ENCODE measurements around the gene AP3S1.

AP3S1 gene

DNA sequence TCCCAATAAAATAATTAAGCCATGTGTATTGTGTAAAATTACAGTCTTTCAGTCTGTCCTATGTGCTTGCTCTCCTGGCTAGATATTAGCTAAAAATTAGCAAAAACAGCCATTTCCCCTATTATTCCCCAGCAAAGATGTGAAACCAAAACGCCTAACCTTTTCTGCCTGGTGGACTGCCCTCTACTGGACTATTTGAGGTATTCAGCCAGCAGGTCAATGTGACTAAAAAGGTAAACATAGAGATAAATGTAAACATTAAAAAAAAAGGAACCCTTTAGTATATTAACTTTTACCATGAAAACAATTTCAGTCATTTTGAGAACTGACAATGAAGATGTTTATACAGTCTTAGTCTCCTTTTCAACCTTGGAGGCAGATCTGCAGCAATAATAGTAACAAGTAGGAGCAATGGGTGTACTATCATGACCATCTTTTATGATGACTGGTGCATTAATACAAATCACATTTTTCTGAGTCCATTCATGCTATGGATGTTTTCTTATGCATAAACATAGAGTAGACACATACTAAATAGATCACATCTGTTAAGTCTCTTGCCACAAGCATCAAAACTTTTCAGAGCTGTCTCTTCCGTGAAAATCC lies 10.5 kb upstream of the AP3S1 start:
- Histone ChIP-seq H3K4me1 (ENCODE audit: control insufficient read depth, insufficient read depth, low read length) (peaks cover 3% of the 10 kb centered on the region), H3K27me3 (ENCODE audit: control insufficient read depth, insufficient read depth, low read length) (no peaks in the 10 kb centered on the region), H3K9me3 (ENCODE audit: control insufficient read depth, insufficient read depth, low read length) (no peaks in the 10 kb centered on the region), H3K9ac (ENCODE audit: low read depth, low read length) (no peak overlapping the region), H3K4me3 (ENCODE audit: low read depth, low read length) (no peak overlapping the region), H3K36me3 (ENCODE audit: control insufficient read depth, insufficient read depth, low read length) (peaks cover 3% of the 10 kb centered on the region)

DNA sequence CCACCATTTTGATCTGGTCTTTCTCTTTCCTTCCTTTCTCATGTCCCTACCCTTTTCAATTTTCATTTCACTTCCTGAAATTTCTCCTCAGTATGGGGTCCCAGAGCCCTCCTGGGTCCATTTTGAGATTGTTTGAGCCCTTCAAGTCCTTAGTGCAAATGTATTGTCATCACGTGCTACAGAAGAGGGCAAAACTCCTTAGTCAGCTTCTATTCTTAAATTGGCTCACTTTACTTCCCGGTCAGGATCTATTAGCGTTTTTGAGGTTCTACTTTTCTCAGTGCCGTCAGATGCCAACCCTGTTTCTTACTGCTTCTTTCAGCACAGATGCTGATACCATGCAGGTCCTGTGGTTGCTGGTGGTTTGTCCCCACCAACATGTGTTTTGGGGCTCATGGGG lies 6.3 kb upstream of the AP3S1 start:
- H3K4me1 ChIP-seq (ENCODE audit: control insufficient read depth, insufficient read depth, low read length), result peaks cover 10% of the 10 kb centered on the region
- H3K9ac ChIP-seq (ENCODE audit: low read depth, low read length), result no peak overlapping the region
- peaks cover 5% of the 10 kb centered on the region for H3K36me3 ChIP-seq (ENCODE audit: control insufficient read depth, insufficient read depth, low read length)

GRCh38 chr5:115838885-115839518 lies 2.7 kb upstream of the AP3S1 start:
- no peak overlapping the region for H3K9ac ChIP-seq (ENCODE audit: low read depth, low read length)
- H3K4me1 ChIP-seq (ENCODE audit: control insufficient read depth, insufficient read depth, low read length), result peaks cover 10% of the 10 kb centered on the region
- H3K27me3 ChIP-seq (ENCODE audit: control insufficient read depth, insufficient read depth, low read length), result peaks cover 10% of the 10 kb centered on the region
- H3K4me3 ChIP-seq (ENCODE audit: low read depth, low read length), result peak overlapping the region; percentile 21
- peaks cover 5% of the 10 kb centered on the region for H3K36me3 ChIP-seq (ENCODE audit: control insufficient read depth, insufficient read depth, low read length)
- H3K9me3 ChIP-seq (ENCODE audit: control insufficient read depth, insufficient read depth, low read length), result no peaks in the 10 kb centered on the region

More for the DNA sequence above, 6.3 kb upstream of the AP3S1 start:
- no peaks in the 10 kb centered on the region for H3K27me3 ChIP-seq (ENCODE audit: control insufficient read depth, insufficient read depth, low read length)
- no peaks in the 10 kb centered on the region for H3K9me3 ChIP-seq (ENCODE audit: control insufficient read depth, insufficient read depth, low read length)
- H3K4me3 ChIP-seq (ENCODE audit: low read depth, low read length), result no peak overlapping the region

DNA sequence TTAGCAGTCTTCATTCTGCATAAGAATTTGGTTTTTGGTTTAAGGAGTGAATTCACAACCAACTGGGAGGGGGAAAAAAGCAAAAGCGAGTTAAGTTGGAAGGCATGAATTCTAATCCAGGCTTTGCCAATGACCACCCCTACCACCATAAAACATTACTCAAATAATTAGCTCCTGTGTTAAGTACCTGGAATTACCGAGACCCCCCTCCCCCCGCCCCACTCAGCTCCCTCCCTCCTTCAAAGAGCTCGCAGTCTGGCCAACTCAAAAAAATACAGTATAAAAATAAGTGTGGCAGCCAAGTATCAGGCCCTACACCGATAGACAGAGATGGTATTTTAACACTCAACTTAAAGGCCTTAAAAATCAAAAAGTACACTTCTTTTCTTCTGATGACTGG lies 862 bp upstream of the AP3S1 start:
- no peaks in the 10 kb centered on the region for H3K9me3 ChIP-seq (ENCODE audit: control insufficient read depth, insufficient read depth, low read length)
- peak overlapping the region; percentile 93 for H3K9ac ChIP-seq (ENCODE audit: low read depth, low read length)
- peak overlapping the region; percentile 99 for H3K4me3 ChIP-seq (ENCODE audit: low read depth, low read length)
- peaks cover 5% of the 10 kb centered on the region for H3K36me3 ChIP-seq (ENCODE audit: control insufficient read depth, insufficient read depth, low read length)
- peaks cover 10% of the 10 kb centered on the region for H3K27me3 ChIP-seq (ENCODE audit: control insufficient read depth, insufficient read depth, low read length)
- H3K4me1 ChIP-seq (ENCODE audit: control insufficient read depth, insufficient read depth, low read length), result peaks cover 13% of the 10 kb centered on the region

DNA sequence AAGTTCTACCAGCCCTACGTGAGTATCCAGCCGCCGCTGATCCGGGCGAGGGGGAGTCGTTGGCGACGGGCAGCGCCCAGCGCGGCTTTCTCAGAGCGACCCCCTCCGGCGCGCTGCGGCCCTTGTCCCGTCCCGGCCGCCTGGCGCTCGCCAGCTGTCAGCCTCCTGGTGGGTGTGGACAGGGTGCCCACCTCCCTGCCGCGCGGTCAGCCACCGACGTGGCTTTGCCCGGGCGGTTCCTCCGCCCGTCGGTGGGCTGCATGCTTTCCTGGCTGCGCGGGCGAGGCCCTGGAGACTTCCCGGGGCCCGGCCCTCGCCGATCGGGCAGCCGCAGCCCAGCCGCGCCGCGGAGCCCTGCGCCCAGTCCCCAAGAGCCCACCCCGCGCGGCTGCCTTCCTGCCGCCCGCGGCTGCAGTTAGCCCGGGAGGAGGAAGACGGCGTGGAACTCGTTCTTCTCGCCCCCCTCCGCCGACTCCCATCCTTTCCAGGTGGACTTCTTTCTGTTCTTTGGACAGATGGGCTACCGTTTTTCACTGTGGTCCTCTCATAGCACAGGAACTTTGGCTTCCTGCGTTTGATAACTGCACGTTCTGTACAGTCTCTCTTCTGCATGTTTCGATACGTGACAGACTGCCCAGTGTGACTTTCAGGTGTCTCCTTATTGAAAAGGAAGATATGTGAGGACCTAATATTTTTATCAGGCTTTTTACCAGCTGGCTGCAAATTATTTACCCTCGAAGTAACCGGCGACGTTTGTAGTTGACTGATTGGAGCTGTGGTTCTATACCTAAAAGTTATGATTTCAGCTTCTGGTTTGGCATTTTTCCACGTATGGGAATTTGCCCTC lies 577 bp downstream of the AP3S1 start:
- Histone ChIP-seq H3K9ac (ENCODE audit: low read depth, low read length) (peak overlapping the region; percentile 47), H3K4me1 (ENCODE audit: control insufficient read depth, insufficient read depth, low read length) (peaks cover 10% of the 10 kb centered on the region), H3K27me3 (ENCODE audit: control insufficient read depth, insufficient read depth, low read length) (peaks cover 10% of the 10 kb centered on the region), H3K36me3 (ENCODE audit: control insufficient read depth, insufficient read depth, low read length) (no peaks in the 10 kb centered on the region), H3K9me3 (ENCODE audit: control insufficient read depth, insufficient read depth, low read length) (no peaks in the 10 kb centered on the region), H3K4me3 (ENCODE audit: low read depth, low read length) (peak overlapping the region; percentile 99)

DNA sequence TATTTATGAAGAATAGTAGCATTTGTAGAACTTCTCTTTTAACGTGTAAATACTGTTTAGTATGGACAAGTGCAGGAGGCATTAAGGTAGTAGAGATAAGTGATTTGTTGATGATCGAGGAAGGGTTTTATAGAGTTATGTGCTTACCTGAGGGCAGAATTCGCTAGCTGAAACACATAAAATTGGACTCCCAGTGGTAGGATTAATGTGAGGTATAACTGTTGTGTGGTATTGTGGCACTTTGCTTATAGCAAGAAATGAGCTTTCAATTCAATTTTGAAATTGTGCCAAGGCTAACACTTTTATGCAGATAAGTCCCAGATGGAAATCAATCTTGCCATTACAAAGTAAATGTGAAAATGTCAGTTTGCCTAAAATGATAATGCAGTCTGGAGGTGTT lies 1.2 kb downstream of the AP3S1 start:
- Histone ChIP-seq H3K9ac (ENCODE audit: low read depth, low read length) (no peak overlapping the region), H3K4me1 (ENCODE audit: control insufficient read depth, insufficient read depth, low read length) (peaks cover 10% of the 10 kb centered on the region)

GRCh38 chr5:115843444-115844130 lies 1.9 kb downstream of the AP3S1 start:
- H3K4me1 ChIP-seq (ENCODE audit: control insufficient read depth, insufficient read depth, low read length), result peaks cover 10% of the 10 kb centered on the region
- no peaks in the 10 kb centered on the region for H3K36me3 ChIP-seq (ENCODE audit: control insufficient read depth, insufficient read depth, low read length)
- H3K4me3 ChIP-seq (ENCODE audit: low read depth, low read length), result no peak overlapping the region
- H3K9ac ChIP-seq (ENCODE audit: low read depth, low read length), result no peak overlapping the region
- H3K9me3 ChIP-seq (ENCODE audit: control insufficient read depth, insufficient read depth, low read length), result no peaks in the 10 kb centered on the region
- H3K27me3 ChIP-seq (ENCODE audit: control insufficient read depth, insufficient read depth, low read length), result peaks cover 10% of the 10 kb centered on the region

More for the DNA sequence above, 1.2 kb downstream of the AP3S1 start:
- Histone ChIP-seq H3K4me3 (ENCODE audit: low read depth, low read length) (peak overlapping the region; percentile 99), H3K9me3 (ENCODE audit: control insufficient read depth, insufficient read depth, low read length) (no peaks in the 10 kb centered on the region), H3K27me3 (ENCODE audit: control insufficient read depth, insufficient read depth, low read length) (peaks cover 10% of the 10 kb centered on the region), H3K36me3 (ENCODE audit: control insufficient read depth, insufficient read depth, low read length) (no peaks in the 10 kb centered on the region)

- Histone ChIP-seq H3K36me3 (ENCODE audit: control insufficient read depth, insufficient read depth, low read length) (no peaks in the 10 kb centered on the region), H3K27me3 (ENCODE audit: control insufficient read depth, insufficient read depth, low read length) (peaks cover 10% of the 10 kb centered on the region), H3K4me1 (ENCODE audit: control insufficient read depth, insufficient read depth, low read length) (peaks cover 7% of the 10 kb centered on the region), H3K9me3 (ENCODE audit: control insufficient read depth, insufficient read depth, low read length) (no peaks in the 10 kb centered on the region), H3K4me3 (ENCODE audit: low read depth, low read length) (no peak overlapping the region), H3K9ac (ENCODE audit: low read depth, low read length) (no peak overlapping the region)
Observed at GRCh38 chr5:115844321-115844817, 2.6 kb downstream of the AP3S1 start.

DNA sequence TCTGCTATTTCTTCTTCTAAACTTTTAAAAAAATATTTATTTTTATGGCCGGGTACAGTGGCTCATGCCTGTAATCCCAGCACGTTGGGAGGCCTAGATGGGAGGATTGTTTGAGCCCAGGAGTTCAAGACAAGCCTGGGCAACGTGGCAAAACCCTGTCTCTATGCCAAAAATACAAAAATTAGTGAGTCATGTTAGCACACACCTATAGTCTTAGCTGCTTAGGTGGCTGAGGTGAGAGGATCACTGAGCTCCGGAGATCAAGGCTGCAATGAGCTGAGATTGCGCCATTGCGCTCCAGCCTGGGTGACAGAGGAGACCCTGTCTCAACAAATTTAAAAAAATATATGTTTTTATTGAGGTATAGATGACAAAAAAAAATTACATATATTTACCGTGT lies 5.6 kb downstream of the AP3S1 start:
- H3K9ac ChIP-seq (ENCODE audit: low read depth, low read length), result no peak overlapping the region
- peaks cover 3% of the 10 kb centered on the region for H3K4me1 ChIP-seq (ENCODE audit: control insufficient read depth, insufficient read depth, low read length)
- no peaks in the 10 kb centered on the region for H3K36me3 ChIP-seq (ENCODE audit: control insufficient read depth, insufficient read depth, low read length)

DNA sequence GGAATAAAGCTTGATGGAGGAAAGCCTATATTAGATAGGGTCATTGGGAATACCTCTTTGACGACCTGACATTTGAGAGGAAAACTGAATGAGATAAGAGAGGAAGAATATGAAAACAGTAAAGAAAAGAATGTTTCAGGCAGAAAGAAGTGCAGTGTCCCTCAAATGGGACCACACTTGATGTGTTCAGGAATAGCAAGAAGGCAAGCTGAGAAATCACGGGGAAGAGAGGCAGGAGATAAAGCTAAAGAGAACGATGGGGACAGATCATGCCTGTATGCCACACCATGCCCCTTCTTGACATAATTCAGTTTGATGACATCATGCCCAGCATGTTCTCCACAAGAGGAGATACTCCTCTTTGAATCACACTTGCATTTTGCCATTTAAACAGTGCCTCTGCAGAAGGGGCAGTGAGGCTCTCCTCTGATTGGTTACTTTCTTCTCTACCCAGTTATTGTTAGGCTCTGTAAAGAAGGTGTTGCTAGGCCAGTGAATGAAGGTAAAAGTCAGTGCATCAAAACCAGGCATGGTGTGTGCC lies 7.6 kb downstream of the AP3S1 start:
- peaks cover 2% of the 10 kb centered on the region for H3K4me1 ChIP-seq (ENCODE audit: control insufficient read depth, insufficient read depth, low read length)
- no peaks in the 10 kb centered on the region for H3K36me3 ChIP-seq (ENCODE audit: control insufficient read depth, insufficient read depth, low read length)
- H3K9ac ChIP-seq (ENCODE audit: low read depth, low read length), result no peak overlapping the region
- no peaks in the 10 kb centered on the region for H3K9me3 ChIP-seq (ENCODE audit: control insufficient read depth, insufficient read depth, low read length)
- no peak overlapping the region for H3K4me3 ChIP-seq (ENCODE audit: low read depth, low read length)
- no peaks in the 10 kb centered on the region for H3K27me3 ChIP-seq (ENCODE audit: control insufficient read depth, insufficient read depth, low read length)

More for the DNA sequence above, 5.6 kb downstream of the AP3S1 start:
- Histone ChIP-seq H3K4me3 (ENCODE audit: low read depth, low read length) (no peak overlapping the region), H3K9me3 (ENCODE audit: control insufficient read depth, insufficient read depth, low read length) (no peaks in the 10 kb centered on the region), H3K27me3 (ENCODE audit: control insufficient read depth, insufficient read depth, low read length) (peaks cover 10% of the 10 kb centered on the region)

- Histone ChIP-seq H3K4me3 (ENCODE audit: low read depth, low read length) (no peak overlapping the region), H3K4me1 (ENCODE audit: control insufficient read depth, insufficient read depth, low read length) (no peaks in the 10 kb centered on the region), H3K9ac (ENCODE audit: low read depth, low read length) (no peak overlapping the region), H3K36me3 (ENCODE audit: control insufficient read depth, insufficient read depth, low read length) (no peaks in the 10 kb centered on the region), H3K27me3 (ENCODE audit: control insufficient read depth, insufficient read depth, low read length) (no peaks in the 10 kb centered on the region), H3K9me3 (ENCODE audit: control insufficient read depth, insufficient read depth, low read length) (no peaks in the 10 kb centered on the region)
Observed at GRCh38 chr5:115850744-115851416, 9.1 kb downstream of the AP3S1 start.
